Left ventricle myocardium inferior (tissue), 1 donor: ENCODE results near the gene SIPA1. TPM values are rescaled to one million over a fixed set of nuclear protein-coding genes. Genes with fewer than 3 reads are reported as not detected.

Experiments
- DNase-seq: peaks from one replicate; pipeline ENCODE4 v3.0.0-alpha.2; 2020
- H3K27ac ChIP-seq: fragments of 200-600 bp; replicated peaks from 2 replicates; pipeline ENCODE4 v1.8.0; 2021
- H3K27me3 ChIP-seq: fragments of 200-600 bp; 2 replicates; pipeline ENCODE4 v1.8.0; 2021; ENCODE audit warnings: low read depth
- H3K36me3 ChIP-seq: fragments of 200-600 bp; 2 replicates; pipeline ENCODE4 v1.8.0; 2021
- H3K4me1 ChIP-seq: fragments of 200-600 bp; 2 replicates; pipeline ENCODE4 v1.8.0; 2021
- H3K4me3 ChIP-seq: fragments of 200-600 bp; 2 replicates; pipeline ENCODE4 v1.8.0; 2021; ENCODE audit warnings: mild to moderate bottlenecking, moderate library complexity
- H3K9me3 ChIP-seq: fragments of 200-600 bp; replicated peaks from 2 replicates; pipeline ENCODE4 v1.8.0; 2021
- CTCF ChIP-seq: fragments of 200-600 bp; IDR thresholded peaks from 2 replicates; pipeline ENCODE4 v1.8.0; 2021; ENCODE audit warnings: antibody characterized with exemption, mild to moderate bottlenecking, borderline replicate concordance
- intact Hi-C: fragments of 100-400 bp; cut with micrococcal nuclease; formaldehyde crosslinking; loops from one replicate; pipeline ENCODE4 v1.11.0; 2022
- total RNA-seq: library from RNA; stranded (reverse); fragmentation: NEBNext Ultra II Directional; extraction: Animal tissue kit (Norgen Biotek cat#: 25700); gene quantifications from one replicate; pipeline ENCODE4 v1.2.1, GENCODE V29; 2021
- donor health status: DM: no; HTN: yes; CAD: no; lungs with severe emphysema.

The SIPA1 gene
- total RNA-seq, 1 donor from 2014 or later, result 21.0 TPM

DNA sequence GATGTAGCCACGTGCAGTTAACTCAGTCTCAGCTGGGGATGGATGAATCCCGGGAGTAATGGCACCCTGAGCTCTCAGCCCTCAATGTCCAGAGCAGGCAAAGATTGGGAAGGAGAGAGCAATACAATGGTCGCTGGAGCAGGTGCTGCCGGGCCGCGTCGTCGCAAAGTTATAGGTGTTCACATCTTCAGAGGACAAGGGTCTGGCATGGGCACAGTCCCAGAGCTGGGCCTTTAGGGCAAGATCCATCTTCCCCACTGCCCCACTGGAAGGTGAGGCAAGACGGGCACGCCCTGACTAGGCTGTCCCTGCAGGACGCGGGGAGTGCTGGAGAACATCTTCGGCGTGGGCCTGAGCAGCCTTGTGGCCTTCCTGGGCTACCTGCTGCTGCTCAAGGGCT, 14.7 kb upstream of the SIPA1 start:
- Histone ChIP-seq H3K9me3 (no peaks in the 10 kb centered on the region), H3K36me3 (peaks cover 96% of the 10 kb centered on the region), H3K27me3 (no peaks in the 10 kb centered on the region), H3K4me1 (peaks cover 11% of the 10 kb centered on the region), H3K4me3 (no peak overlapping the region), H3K27ac (no peak overlapping the region)
- no peak for DNase-seq
- intact Hi-C loops, result loop anchor here (5.0 kb wide), 1 partner anchor 354 kb away; no protein-coding TSS in a partner anchor
- no peak for TF ChIP-seq CTCF

DNA sequence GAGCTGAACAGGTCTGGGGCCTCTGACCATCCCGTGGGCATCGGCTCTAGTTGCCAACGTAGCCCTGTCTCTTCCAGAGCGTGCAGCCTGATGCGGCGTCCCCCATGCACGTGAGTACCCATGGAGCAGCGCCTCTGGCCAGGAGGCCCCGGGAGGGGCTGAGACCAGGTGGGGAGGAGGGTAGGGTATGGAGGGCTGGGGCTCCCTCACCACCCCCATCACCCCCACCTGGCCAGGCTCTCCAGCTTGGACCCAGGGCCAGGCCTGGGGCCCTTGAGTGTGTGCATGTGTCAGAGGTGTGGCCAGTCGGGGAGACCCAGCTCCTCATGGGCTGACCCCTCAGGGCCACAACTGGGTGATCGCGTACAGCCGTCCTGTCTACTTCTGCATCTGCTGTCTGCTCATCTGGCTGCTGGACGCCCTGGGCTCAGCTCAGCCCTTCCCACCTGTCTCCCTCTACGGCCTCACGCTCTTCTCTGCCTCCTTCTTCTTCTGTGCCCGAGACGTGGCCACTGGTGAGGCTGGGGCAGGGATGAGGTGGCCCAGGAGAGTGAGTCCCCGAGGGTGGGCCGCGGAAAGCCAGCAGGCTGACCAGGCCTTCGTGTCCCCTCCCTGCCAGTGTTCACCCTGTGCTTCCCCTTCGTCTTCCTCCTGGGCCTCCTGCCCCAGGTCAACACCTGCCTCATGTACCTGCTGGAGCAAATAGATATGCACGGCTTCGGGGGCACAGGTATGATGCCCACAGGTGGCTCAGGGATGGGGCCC, 13.9 kb upstream of the SIPA1 start:
- H3K9me3 ChIP-seq, result no peaks in the 10 kb centered on the region
- H3K4me3 ChIP-seq, result no peak overlapping the region
- intact Hi-C loops, result loop anchor here (5.0 kb wide), 1 partner anchor 353 kb away; no protein-coding TSS in a partner anchor
- H3K27me3 ChIP-seq, result no peaks in the 10 kb centered on the region
- no peak overlapping the region for H3K27ac ChIP-seq
- DNase-seq, result no peak
- no peak for TF ChIP-seq CTCF
- H3K4me1 ChIP-seq, result peaks cover 11% of the 10 kb centered on the region
- H3K36me3 ChIP-seq, result peaks cover 94% of the 10 kb centered on the region

DNA sequence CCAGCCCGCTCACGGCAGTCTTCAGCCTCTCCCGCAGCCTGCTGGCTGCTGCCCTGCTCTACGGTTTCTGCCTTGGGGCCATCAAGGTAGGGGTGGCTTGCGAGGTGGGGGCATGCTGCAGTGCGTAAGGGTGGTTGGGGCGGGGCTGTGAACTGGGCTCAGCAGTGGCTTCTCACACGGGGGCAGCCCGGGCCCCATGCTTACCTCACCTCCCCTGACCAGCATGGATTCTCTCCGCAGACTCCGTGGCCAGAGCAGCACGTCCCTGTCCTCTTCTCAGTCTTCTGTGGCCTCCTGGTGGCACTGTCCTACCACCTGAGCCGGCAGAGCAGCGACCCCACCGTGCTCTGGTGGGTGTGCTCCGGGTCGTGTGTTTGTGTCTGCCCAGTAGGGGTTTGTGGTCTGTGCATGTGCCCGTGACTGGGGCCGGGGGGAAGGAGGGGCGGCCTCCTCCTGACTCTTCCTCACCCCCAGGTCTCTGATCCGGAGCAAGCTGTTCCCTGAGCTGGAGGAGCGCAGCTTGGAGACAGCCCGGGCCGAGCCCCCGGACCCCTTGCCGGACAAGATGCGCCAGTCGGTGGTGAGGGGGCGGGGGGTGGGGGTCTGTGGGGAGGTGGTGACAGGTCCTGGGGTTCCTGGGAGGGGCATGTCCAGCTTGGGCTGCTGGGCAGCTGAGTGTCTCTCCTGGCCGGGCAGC, 12.8 kb upstream of the SIPA1 start:
- H3K9me3 ChIP-seq, result no peaks in the 10 kb centered on the region
- H3K27ac ChIP-seq, result no peak overlapping the region
- no peak for TF ChIP-seq CTCF
- H3K36me3 ChIP-seq, result peaks cover 94% of the 10 kb centered on the region
- H3K4me3 ChIP-seq, result no peak overlapping the region
- intact Hi-C loops, result loop anchor here (5.0 kb wide), 1 partner anchor 352 kb away; no protein-coding TSS in a partner anchor
- peaks cover 17% of the 10 kb centered on the region for H3K4me1 ChIP-seq
- no peak for DNase-seq
- H3K27me3 ChIP-seq, result no peaks in the 10 kb centered on the region

GRCh38 chr11:65625628-65626342, 12.1 kb upstream of the SIPA1 start:
- DNase-seq, result peak; percentile 70
- peaks cover 94% of the 10 kb centered on the region for H3K36me3 ChIP-seq
- intact Hi-C loops, result no loop called here
- peak; percentile 79 for TF ChIP-seq CTCF
- H3K4me3 ChIP-seq, result no peak overlapping the region
- H3K9me3 ChIP-seq, result no peaks in the 10 kb centered on the region
- peaks cover 24% of the 10 kb centered on the region for H3K4me1 ChIP-seq
- H3K27ac ChIP-seq, result no peak overlapping the region
- no peaks in the 10 kb centered on the region for H3K27me3 ChIP-seq

- Histone ChIP-seq H3K27me3 (no peaks in the 10 kb centered on the region), H3K4me3 (no peak overlapping the region), H3K36me3 (peaks cover 94% of the 10 kb centered on the region), H3K9me3 (no peaks in the 10 kb centered on the region), H3K27ac (no peak overlapping the region), H3K4me1 (peaks cover 24% of the 10 kb centered on the region)
- no peak for DNase-seq
- no peak for TF ChIP-seq CTCF
- intact Hi-C loops, result no loop called here
Measured at GRCh38 chr11:65627202-65627601, 10.7 kb upstream of the SIPA1 start.
